Stimulated activated CD8-positive, alpha-beta memory T cell treated with anti-CD3 and anti-CD28 coated beads, Interleukin-12 subunit alpha, Interleukin-12 subunit beta, amount 100 ng/mL, for 4 hours (primary cell): ENCODE results near the gene AMN.
"Not testable (repeated sequence)": the region's sequence is repeated elsewhere in the genome, so short reads cannot be mapped to it uniquely, and the experiment has no call there.

Source experiments
- DNase-seq: peaks from one replicate; pipeline ENCODE4 v3.0.0-alpha.2; 2020; ENCODE audit warnings: low read depth

Gene AMN

DNA sequence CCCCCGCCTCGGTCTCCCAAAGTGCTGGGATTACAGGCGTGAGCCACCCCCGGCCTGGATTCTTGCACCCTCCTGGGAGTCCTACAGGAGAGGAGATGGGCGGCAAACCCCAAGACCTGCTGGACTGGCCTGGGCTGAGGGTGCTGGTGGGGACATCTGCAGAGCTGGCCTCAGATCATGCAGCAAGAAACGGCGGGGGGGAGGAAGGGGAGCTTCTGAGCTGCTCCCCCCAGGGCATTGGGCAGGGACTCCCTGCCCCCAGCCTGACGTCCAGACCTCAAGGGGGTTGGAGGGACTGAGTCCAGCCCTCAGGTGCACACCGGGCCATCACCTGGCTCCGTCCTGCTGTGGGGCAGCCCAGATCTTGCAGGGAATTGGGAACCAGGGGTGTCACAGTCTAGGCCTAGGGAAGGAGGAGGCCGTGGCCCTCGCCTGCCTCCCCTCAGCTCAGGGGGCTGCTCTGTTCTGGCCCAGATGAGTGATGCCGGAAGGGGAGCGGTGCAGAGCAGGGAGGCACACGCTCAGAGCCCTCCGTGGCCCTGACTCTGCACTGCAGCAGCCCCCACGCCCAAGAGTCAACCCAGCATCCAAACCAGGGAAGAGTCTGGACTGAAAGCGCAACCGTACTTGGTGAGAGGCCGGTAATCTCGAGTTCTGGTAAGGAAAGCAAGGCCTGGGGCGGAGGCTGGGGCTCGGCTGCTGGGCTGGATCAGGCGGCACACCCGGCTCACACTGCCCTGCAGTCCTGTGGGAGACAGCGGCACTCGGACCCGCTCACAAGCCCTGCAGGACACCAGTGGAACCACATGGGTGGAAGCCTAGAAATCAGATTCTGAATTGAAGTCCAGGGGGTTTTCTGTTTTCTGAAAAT, 8.9 kb upstream of the AMN start:
- DNase-seq = no peak

- no peak for DNase-seq
Observed at GRCh38 chr14:102914474-102915291, 7.8 kb upstream of the AMN start.

- no peak for DNase-seq
Observed at GRCh38 chr14:102915292-102916110, 7.0 kb upstream of the AMN start.

- no peak for DNase-seq
Observed at GRCh38 chr14:102916347-102917055, 6.0 kb upstream of the AMN start.

DNA sequence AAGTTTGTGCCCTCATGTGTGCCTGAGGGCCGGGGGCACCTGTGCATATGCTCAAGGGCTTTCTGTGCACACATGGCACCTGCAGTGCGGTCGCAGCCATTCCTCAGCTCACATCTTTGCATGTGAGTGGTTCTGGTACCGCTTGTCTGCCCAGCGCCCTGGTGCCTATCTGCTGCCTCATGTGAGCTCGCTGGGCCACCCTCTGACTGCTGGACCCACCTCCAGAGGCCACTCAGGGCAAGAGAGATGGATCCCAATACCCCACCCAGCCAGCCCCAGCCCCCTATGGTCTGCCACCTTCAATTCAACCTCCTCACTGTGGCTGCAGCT, 5.4 kb upstream of the AMN start:
- no peak for DNase-seq

- DNase-seq = peak; percentile 29
Observed at GRCh38 chr14:102917469-102918211, 4.8 kb upstream of the AMN start.

- DNase-seq = no peak
Observed at GRCh38 chr14:102918438-102918837, 4.0 kb upstream of the AMN start.

GRCh38 chr14:102920273-102920997, 2.0 kb upstream of the AMN start:
- no peak for DNase-seq

DNA sequence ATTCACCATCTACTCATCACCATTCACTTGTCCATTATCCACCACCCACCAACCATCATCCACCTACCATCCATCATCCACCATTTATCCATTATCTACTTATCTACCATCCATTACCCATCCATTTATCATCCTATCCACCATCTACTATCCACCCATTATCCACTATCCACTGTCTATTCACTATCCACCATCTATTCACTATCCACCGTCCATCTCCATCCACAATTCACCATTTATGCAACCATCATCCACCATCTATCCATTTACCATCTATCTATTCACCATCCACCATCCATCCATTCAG, 1.5 kb upstream of the AMN start:
- DNase-seq = no peak

DNA sequence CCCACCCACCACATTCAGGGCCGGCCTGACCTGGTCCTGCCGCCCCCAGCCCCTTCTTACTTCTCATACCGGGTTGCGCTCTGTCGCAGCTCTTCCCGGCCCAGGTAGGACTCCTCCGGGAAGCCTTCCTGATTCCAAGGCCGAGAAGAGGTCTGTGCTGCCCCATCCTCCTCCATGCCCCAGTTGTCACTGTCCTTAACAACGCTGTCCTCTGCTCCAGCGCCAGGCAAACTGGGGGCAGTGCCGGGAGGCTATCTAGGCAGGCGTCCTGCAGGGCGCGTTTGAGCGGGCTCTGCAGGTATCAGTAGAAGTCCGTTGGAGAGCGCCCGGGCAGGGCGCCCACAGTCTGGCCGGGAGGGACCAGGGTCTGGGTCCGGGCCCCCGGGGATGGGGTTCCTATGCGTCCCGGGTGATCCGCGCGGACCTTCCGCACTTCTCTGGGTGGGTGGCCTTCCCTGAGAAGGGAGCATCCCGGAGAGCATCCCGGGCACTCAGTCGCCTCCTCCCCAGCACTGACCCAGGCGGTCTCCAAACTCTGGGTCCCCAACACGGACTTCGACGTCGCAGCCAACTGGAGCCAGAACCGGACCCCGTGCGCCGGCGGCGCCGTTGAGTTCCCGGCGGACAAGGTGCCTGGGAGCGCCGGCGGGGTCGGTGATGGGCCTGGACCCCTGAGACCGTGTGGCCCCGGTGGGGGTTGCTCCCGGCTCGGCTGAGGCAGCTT, 900 bp downstream of the AMN start:
- no peak for DNase-seq

GRCh38 chr14:102923925-102924486, 1.5 kb downstream of the AMN start:
- DNase-seq = no peak

GRCh38 chr14:102924632-102925588, 2.4 kb downstream of the AMN start:
- no peak for DNase-seq

DNA sequence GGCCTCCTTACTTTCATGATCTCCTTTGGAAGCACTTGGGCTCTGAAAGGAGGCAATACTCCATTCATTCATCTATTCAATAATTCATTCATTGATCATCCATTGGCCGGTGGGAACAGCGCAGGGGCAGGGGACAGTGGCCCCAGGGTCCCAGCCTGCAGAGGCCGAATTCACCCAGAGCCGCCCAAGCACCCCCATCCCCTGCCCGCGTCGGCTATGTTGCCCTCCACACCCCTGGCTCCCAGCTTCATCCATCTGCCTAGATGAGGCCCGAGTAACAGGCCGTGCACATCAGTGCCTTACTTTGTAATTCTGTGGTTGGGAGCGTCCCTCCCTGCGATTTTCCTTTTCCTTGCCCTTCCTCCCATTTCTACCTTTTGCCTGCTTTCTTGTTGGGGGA, 3.2 kb downstream of the AMN start:
- DNase-seq = no peak

DNA sequence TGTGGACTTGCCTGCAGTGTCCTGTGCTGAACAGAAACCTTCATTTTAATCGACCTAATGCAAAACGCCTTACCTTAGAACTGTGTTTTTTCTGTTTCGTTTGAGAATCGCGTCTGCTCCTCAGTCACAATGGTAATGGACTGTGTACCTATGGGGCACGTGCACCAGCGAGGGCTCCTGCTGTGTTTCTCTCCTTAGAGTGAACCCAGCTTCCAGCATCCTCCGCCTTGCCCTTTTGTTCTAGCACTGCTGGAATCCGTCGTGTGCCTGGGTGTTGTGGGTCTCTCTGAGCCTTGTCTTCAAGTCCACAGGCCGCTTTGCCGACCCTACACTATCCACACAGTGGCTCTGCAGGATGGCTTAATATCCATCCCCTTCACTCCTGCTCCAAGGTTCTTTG, 3.6 kb downstream of the AMN start:
- no peak for DNase-seq

- not testable (repeated sequence) for DNase-seq
Observed at GRCh38 chr14:102926840-102927239, 4.4 kb downstream of the AMN start.

- no peak for DNase-seq
Observed at GRCh38 chr14:102927346-102927877, 4.9 kb downstream of the AMN start.

DNA sequence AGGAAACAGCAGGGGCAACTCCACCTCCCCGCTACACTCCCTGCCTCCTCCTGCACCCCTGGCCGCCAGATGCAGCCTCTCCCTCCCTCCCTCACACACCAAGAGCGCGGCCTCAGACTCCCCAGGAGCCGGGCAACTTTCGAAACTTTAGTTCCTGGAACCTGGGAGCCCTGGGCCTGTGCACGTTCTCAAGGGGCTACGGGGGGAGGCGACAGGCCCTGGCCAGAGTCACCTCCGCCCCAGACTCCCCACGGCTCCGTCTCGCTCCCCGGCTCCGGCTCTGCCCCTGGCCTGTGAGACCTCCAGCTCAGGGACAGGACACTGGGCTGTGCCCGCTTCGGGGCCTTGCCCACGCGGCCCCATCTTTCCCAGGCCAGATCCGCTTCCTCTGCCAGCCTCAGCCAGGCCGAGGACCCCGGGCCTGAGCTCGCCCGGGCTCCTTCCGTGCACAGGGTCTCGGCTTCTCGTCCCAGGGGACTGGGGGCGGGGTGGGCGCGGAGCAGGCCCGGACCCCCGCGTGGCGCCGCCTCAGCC, 5.5 kb downstream of the AMN start:
- DNase-seq = no peak
